AG04449 (cell line): ENCODE results near the gene FKBP6.

Experiments
- CTCF ChIA-PET: fragments of 350-600 bp; formaldehyde crosslinking; extraction: SDS; loops from one replicate; lab custom pipeline; 2021; ENCODE audit warnings: antibody characterized with exemption; lab: Yijun Ruan, JAX
- POLR2A ChIA-PET: fragments of 400-600, 350-600 bp; formaldehyde crosslinking; extraction: SDS; loops from one replicate; lab custom pipeline; 2020; ENCODE audit warnings: antibody characterized with exemption, inconsistent platforms; lab: Yijun Ruan, JAX
- DNase-seq: peaks from one replicate; pipeline ENCODE4 v3.0.0-alpha.2; 2010; ENCODE audit warnings: low read depth, low spot score
- H3K4me3 ChIP-seq: 2 replicates; pipeline ENCODE4 v1.5.1; 2011; ENCODE audit warnings: low read depth, mild to moderate bottlenecking, control low read depth, low read length
- CTCF ChIP-seq: IDR thresholded peaks from one replicate; pipeline ENCODE4 v1.5.1; 2011; ENCODE audit warnings: mild to moderate bottlenecking, moderate library complexity, low read length, control low read depth, inconsistent platforms; ENCODE audit not compliant: insufficient read depth; ENCODE audit errors: missing control alignments

FKBP6 gene

DNA sequence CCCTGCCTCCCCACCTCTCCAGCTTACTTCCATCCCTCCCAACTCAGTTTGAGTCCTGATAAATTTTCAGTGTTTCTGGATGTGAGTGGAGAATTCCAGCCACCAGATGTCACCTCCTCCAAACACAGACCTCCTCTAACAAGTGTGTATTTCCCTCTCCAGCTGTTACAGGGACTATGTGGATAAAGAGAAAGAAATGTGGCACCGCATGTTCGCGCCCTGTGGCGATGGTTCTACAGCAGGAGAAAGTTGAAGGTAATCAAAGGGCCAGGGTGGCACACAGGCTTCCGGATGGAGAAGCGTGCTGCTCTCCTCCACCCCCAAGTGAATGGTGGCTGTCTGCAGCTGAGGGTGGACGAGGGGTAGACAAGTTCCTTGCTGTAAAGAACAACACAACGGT, 14.7 kb downstream of the FKBP6 start:
- CTCF ChIA-PET = interaction anchor here (0.7 to 8.9 kb wide), 31 partner anchors 9 to 326 kb away, joined by 3 to 74 read pairs (median 3); partner anchors contain the start of gene TRIM50
- peak overlapping the region; percentile 32; the same call in 1 of the 2 replicates for H3K4me3 ChIP-seq
- TF ChIP-seq CTCF = peak; percentile 65
- DNase-seq = no peak
- POLR2A ChIA-PET = no interaction called here

GRCh38 chr7:73343671-73344380, 15.9 kb downstream of the FKBP6 start:
- no peak for TF ChIP-seq CTCF
- CTCF ChIA-PET = interaction anchor here (1.1 to 8.9 kb wide), 7 partner anchors 8 to 170 kb away, joined by 3 to 74 read pairs (median 15); partner anchors contain the start of gene TRIM50
- no peak overlapping the region for H3K4me3 ChIP-seq
- POLR2A ChIA-PET = no interaction called here
- DNase-seq = no peak

DNA sequence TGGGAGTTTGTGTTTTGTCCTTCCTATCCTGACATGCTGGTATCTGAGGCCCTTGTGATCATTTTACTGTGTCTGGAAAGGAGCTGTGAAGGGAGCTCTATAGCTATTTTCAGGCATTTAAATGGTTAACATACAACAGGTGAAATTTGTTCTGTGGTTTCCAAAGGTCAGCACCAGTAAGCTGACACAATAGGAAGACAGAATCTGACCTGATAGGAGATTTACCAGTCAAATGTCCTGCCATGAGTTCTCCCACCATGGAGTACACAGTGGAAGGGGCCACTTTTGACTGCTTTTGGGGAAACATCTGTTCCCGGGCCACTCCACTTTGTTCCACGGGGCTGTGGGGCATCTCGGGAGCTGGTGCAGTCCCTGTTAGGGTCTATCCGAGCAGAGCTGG, 17.6 kb downstream of the FKBP6 start:
- POLR2A ChIA-PET = no interaction called here
- TF ChIP-seq CTCF = no peak
- CTCF ChIA-PET = interaction anchor here (1.2 to 8.9 kb wide), 4 partner anchors 9 to 107 kb away, joined by 3 to 74 read pairs (median 8); no protein-coding TSS in a partner anchor
- no peak for DNase-seq
- H3K4me3 ChIP-seq = no peak overlapping the region

- no peak for TF ChIP-seq CTCF
- ChIA-PET POLR2A (no interaction called here), CTCF (interaction anchor here (1.5 to 8.9 kb wide), 3 partner anchors 10 to 107 kb away, joined by 8 to 74 read pairs (median 8); no protein-coding TSS in a partner anchor)
- no peak for DNase-seq
- H3K4me3 ChIP-seq = no peak overlapping the region
These were observed 18.0 kb downstream of the FKBP6 start for GRCh38 chr7:73345951-73346350.

DNA sequence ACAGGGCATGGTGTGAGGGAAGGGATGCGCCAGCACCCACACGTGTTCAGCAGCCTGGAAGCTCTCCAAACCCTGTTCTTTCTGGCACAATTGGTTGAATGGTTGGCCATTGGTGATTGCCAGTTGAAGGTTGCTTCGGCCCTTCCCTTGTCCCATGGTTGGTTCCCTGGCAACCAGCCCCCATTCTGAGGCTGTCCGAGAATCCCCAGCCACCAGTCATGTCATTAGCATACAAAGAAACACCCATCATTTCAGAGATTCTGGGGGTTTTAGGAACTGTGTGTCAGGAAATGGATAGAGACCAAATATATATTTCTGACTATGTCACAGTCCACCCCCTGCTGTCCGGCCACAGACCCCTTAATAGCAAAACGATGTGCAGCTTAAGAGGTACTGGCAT, 21.8 kb downstream of the FKBP6 start:
- ChIA-PET POLR2A (no interaction called here), CTCF (no interaction called here)
- no peak for TF ChIP-seq CTCF
- H3K4me3 ChIP-seq = no peak overlapping the region
- DNase-seq = no peak

DNA sequence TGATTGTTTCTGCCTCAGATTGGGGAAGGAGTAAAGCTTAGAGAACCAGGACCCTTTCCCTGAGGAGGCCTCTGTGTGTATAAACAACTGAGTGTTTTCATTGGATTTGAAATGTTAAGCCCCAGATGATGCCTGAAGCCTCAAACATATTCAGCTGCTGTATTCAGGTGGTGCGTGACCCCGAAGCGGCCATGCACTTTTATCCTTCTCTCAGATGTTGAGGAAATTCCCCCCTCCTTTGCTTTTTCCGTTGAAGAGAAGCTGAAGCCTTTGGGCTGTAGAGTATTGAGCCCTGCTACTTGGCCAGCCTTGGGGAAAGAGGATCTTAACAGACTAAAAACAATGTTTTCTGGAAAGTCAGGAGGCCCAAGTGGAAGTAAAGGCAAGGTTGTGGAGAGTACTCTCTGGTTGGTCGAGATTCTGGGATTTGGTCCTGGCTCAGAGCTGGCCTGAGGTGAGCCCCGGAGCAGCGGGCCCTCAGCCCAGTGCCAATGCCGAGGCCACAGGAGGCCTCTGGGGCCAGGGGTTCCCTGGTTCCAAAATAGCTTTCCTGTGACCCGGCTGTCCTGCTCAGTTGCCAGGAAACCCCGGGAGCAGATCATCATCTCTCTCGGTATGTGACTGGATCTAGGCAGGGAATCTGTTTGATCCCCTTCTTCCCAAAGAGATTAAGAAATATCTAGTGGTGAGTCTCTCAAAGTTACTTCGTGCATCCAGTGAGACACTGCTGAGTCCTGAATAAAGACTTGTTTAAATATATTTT, 22.5 kb downstream of the FKBP6 start:
- no peak for DNase-seq
- CTCF ChIA-PET = interaction anchor here (0.8 to 3.6 kb wide), 2 partner anchors 8 to 101 kb away, joined by 3 to 25 read pairs; no protein-coding TSS in a partner anchor
- no peak overlapping the region for H3K4me3 ChIP-seq
- no peak for TF ChIP-seq CTCF
- POLR2A ChIA-PET = no interaction called here
